ENCODE data around the gene ALG11.

The ALG11 gene

GRCh38 chr13:52024481-52024880, 12.3 kb downstream of the ALG11 start, which contains the start of gene UTP14C:
UTP14C (plus strand) TSS chr13:52024691; CDS start chr13:52028805, 4,114 bp downstream.
- no peak within 1 kb of the TSS for H3K9ac ChIP-seq (ENCODE audit: low read length)
- H3K9me2 ChIP-seq (ENCODE audit: low read depth, low read length) = no peaks in the 10 kb centered on the region
- no peak for TF ChIP-seq EZH2 (IDR thresholded peaks at IDR 0.05; ENCODE audit: borderline replicate concordance, low read length)
- TF ChIP-seq CTCF (IDR thresholded peaks at IDR 0.05; ENCODE audit: low read length) = no peak
- no peak within 1 kb of the TSS for H3K4me2 ChIP-seq (ENCODE audit: low read length)
- H3K27ac ChIP-seq (ENCODE audit: low read depth, low read length, poor library complexity, severe bottlenecking) = no peak within 1 kb of the TSS
- H3K9me3 ChIP-seq (ENCODE audit: low read length) = no peaks in the 10 kb centered on the region
- no peaks in the 10 kb centered on the region for H3K4me1 ChIP-seq (ENCODE audit: insufficient read depth, low read length, severe bottlenecking)
- H3K4me3 ChIP-seq (ENCODE audit: low read depth, low read length, poor library complexity, severe bottlenecking) = no peak within 1 kb of the TSS
- H3K79me2 ChIP-seq (ENCODE audit: insufficient read depth, low read length) = no peaks in the 10 kb centered on the region
- H3K27me3 ChIP-seq (ENCODE audit: insufficient read depth, low read length) = no peaks in the 10 kb centered on the region
- no peaks in the 10 kb centered on the region for H3F3A ChIP-seq (ENCODE audit: insufficient read depth, low read length)
- H4K20me1 ChIP-seq (ENCODE audit: insufficient read depth, low read length) = no peaks in the 10 kb centered on the region
- peaks cover 73% of the 10 kb centered on the region for H3K36me3 ChIP-seq (ENCODE audit: insufficient read depth, low read length)
- no peak within 1 kb of the TSS for H2AFZ ChIP-seq (ENCODE audit: low read length)

GRCh38 chr13:52025475-52026245, 13.5 kb downstream of the ALG11 start:
- no peak overlapping the region for H3K9ac ChIP-seq (ENCODE audit: low read length)
- H3K27me3 ChIP-seq (ENCODE audit: insufficient read depth, low read length) = no peaks in the 10 kb centered on the region
- no peaks in the 10 kb centered on the region for H4K20me1 ChIP-seq (ENCODE audit: insufficient read depth, low read length)
- H3K4me1 ChIP-seq (ENCODE audit: insufficient read depth, low read length, severe bottlenecking) = no peaks in the 10 kb centered on the region
- TF ChIP-seq EZH2 (IDR thresholded peaks at IDR 0.05; ENCODE audit: borderline replicate concordance, low read length) (no peak), CTCF (IDR thresholded peaks at IDR 0.05; ENCODE audit: low read length) (no peak)
- H3K27ac ChIP-seq (ENCODE audit: low read depth, low read length, poor library complexity, severe bottlenecking) = no peak overlapping the region
- peaks cover 64% of the 10 kb centered on the region for H3K36me3 ChIP-seq (ENCODE audit: insufficient read depth, low read length)
- no peaks in the 10 kb centered on the region for H3K79me2 ChIP-seq (ENCODE audit: insufficient read depth, low read length)
- H3F3A ChIP-seq (ENCODE audit: insufficient read depth, low read length) = no peaks in the 10 kb centered on the region
- H3K9me3 ChIP-seq (ENCODE audit: low read length) = no peaks in the 10 kb centered on the region
- H3K4me3 ChIP-seq (ENCODE audit: low read depth, low read length, poor library complexity, severe bottlenecking) = no peak overlapping the region
- no peak overlapping the region for H3K4me2 ChIP-seq (ENCODE audit: low read length)
- H3K9me2 ChIP-seq (ENCODE audit: low read depth, low read length) = no peaks in the 10 kb centered on the region
- H2AFZ ChIP-seq (ENCODE audit: low read length) = no peak overlapping the region

GRCh38 chr13:52026246-52026626, 14.0 kb downstream of the ALG11 start:
- no peak overlapping the region for H3K4me2 ChIP-seq (ENCODE audit: low read length)
- no peaks in the 10 kb centered on the region for H3F3A ChIP-seq (ENCODE audit: insufficient read depth, low read length)
- no peaks in the 10 kb centered on the region for H4K20me1 ChIP-seq (ENCODE audit: insufficient read depth, low read length)
- no peaks in the 10 kb centered on the region for H3K4me1 ChIP-seq (ENCODE audit: insufficient read depth, low read length, severe bottlenecking)
- H3K36me3 ChIP-seq (ENCODE audit: insufficient read depth, low read length) = peaks cover 59% of the 10 kb centered on the region
- no peaks in the 10 kb centered on the region for H3K9me3 ChIP-seq (ENCODE audit: low read length)
- no peak overlapping the region for H3K9ac ChIP-seq (ENCODE audit: low read length)
- H2AFZ ChIP-seq (ENCODE audit: low read length) = no peak overlapping the region
- H3K9me2 ChIP-seq (ENCODE audit: low read depth, low read length) = no peaks in the 10 kb centered on the region
- H3K4me3 ChIP-seq (ENCODE audit: low read depth, low read length, poor library complexity, severe bottlenecking) = no peak overlapping the region
- TF ChIP-seq CTCF (IDR thresholded peaks at IDR 0.05; ENCODE audit: low read length) = no peak; the same call in 1 of the 2 replicates
- H3K79me2 ChIP-seq (ENCODE audit: insufficient read depth, low read length) = no peaks in the 10 kb centered on the region
- H3K27ac ChIP-seq (ENCODE audit: low read depth, low read length, poor library complexity, severe bottlenecking) = no peak overlapping the region
- H3K27me3 ChIP-seq (ENCODE audit: insufficient read depth, low read length) = no peaks in the 10 kb centered on the region
